Fibroblast of the aortic adventitia (primary cell): ENCODE measurements around the gene PACRG. TPM values are rescaled to one million over a fixed set of nuclear protein-coding genes. Genes with fewer than 3 reads are reported as not detected.

Source experiments
- DNase-seq: peaks from one replicate; pipeline ENCODE4 v3.0.0-alpha.2; 2010; ENCODE audit warnings: low read depth
- H3K4me3 ChIP-seq: 2 replicates; pipeline ENCODE4 v1.5.1; 2011; ENCODE audit warnings: low read depth, mild to moderate bottlenecking, control low read depth, low read length, moderate library complexity
- CTCF ChIP-seq: IDR thresholded peaks from 2 replicates; pipeline ENCODE4 v1.5.1; 2011; ENCODE audit warnings: mild to moderate bottlenecking, low read length, control low read depth, inconsistent platforms; ENCODE audit not compliant: insufficient read depth
- total RNA-seq: library from RNA; depleted of rRNA; stranded (reverse); fragments of >200 nt; gene quantifications from 2 replicates; pipeline ENCODE4 v1.2.3, GENCODE V29; 2012; ENCODE audit warnings: low replicate concordance

The PACRG gene
- total RNA-seq, 1 donor: 0.63 TPM

- no peak for DNase-seq
- no peak overlapping the region for H3K4me3 ChIP-seq
- no peak for TF ChIP-seq CTCF
Measured at GRCh38 chr6:163302747-163303146, 575.0 kb downstream of the PACRG start.

GRCh38 chr6:163306000-163306399 lies 578.2 kb downstream of the PACRG start:
- no peak for TF ChIP-seq CTCF
- DNase-seq: no peak
- no peak overlapping the region for H3K4me3 ChIP-seq

DNA sequence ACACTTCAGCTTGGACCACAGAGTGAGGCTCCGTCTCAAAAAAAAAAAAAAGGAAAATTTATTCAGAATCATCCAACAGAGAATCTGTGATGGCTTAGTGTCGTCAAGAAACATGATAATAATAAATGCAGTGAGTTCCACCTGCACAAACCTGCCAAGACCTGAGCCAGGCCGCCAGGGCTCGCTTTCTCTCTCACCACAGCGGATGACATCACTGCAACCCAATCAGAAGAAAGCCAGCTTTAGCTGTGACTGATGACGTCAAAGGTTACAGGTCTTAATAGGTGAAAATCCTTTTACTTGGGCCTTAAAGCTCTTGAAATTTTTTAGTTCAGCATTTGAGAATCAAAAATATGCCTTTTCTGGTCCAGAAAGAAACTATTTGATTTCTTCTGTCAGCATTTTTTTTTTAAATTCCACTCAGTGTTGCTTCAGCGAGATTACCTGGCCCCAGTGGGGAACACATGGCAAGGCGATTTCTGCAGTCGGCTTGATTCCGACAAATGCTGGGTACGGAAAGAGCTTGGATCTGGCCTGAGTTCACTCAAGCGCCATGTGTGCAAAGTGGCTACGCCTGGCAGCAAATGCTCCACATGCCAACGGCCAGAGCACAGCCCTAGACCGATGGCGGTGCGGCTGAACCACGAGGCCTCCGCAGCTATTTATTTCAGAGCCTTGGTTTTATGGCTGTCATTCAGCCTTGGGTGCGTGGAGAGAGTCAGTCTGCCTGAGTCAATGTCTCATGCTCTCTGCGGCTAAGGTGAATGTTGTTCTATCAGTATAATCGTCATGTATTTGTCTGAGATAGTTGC lies 581.1 kb downstream of the PACRG start:
- no peak for TF ChIP-seq CTCF
- no peak overlapping the region for H3K4me3 ChIP-seq
- no peak for DNase-seq

- H3K4me3 ChIP-seq: no peak overlapping the region
- TF ChIP-seq CTCF: no peak
- no peak for DNase-seq
Measured at GRCh38 chr6:163309491-163310026, 581.8 kb downstream of the PACRG start.

GRCh38 chr6:163310096-163310972 lies 582.6 kb downstream of the PACRG start:
- no peak for DNase-seq
- TF ChIP-seq CTCF: no peak
- no peak overlapping the region for H3K4me3 ChIP-seq

DNA sequence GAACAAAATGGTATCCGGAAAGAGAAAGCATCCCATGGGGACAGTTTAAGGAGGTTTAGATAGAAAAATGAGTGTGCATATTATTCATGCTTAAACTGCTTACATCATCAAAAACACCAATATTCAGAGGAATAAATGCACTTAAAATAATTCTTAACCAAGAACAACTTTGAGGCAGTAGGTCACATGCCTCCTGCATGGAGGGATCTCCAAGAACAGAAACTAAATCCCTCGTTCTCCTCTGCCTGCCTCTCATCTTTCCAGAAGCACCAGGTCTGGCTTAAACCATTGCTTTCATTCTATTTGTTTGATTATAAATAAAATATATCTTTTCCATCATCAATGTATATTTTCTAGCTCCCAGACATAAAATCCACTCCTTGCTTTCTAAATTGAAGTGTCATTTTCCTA lies 583.2 kb downstream of the PACRG start:
- H3K4me3 ChIP-seq: no peak overlapping the region
- TF ChIP-seq CTCF: no peak
- DNase-seq: no peak
